K562 (cell line): ENCODE results near the gene TMEM181. TPM values are rescaled to one million over a fixed set of nuclear protein-coding genes. Genes with fewer than 3 reads are reported as not detected.

ENCODE experiments used
- BMI1 ChIP-seq: fragments of 150-350 bp; IDR thresholded peaks from 2 replicates; pipeline ENCODE4 v1.6.1; 2014; ENCODE audit warnings: low read length
- BRD4 ChIP-seq: fragments of 200-600 bp; sonication (generic); IDR thresholded peaks from 2 replicates; pipeline ENCODE4 v1.6.1; 2017; ENCODE audit warnings: inconsistent platforms
- CEBPZ ChIP-seq: fragments of 150-350 bp; IDR thresholded peaks from 2 replicates; pipeline ENCODE4 v1.6.1; 2014; ENCODE audit warnings: low read depth, mild to moderate bottlenecking, low read length, borderline replicate concordance
- DIDO1 ChIP-seq: fragments of 450-650 bp; IDR thresholded peaks from 2 replicates; pipeline ENCODE4 v1.6.1; 2016; ENCODE audit warnings: low read depth, missing biosample characterization, missing genetic modification characterization
- DMBX1 ChIP-seq: fragments of 250-450 bp; sonication (Bioruptor Pico); IDR thresholded peaks from 2 replicates; pipeline ENCODE4 v1.8.0; 2022; ENCODE audit warnings: inconsistent platforms, mild to moderate bottlenecking, moderate library complexity, borderline replicate concordance
- ETV5 ChIP-seq: sonication (generic); formaldehyde crosslinking; IDR thresholded peaks from 2 replicates; pipeline ENCODE4 v1.4.0; 2020; ENCODE audit warnings: low read depth, mild to moderate bottlenecking, missing genetic modification reagents
- HDAC1 ChIP-seq, 2 experiments: fragments of 450-650 bp; IDR thresholded peaks; 2 replicates each; pipeline ENCODE4 v1.6.1; 2016 to 2017; ENCODE audit warnings: inconsistent platforms in 1 of 2, mild to moderate bottlenecking in 1 of 2, moderate library complexity in 1 of 2
- USF1 ChIP-seq: sonication (generic); formaldehyde crosslinking; IDR thresholded peaks from 2 replicates; pipeline ENCODE4 v1.9.0; 2022; ENCODE audit warnings: mild to moderate bottlenecking, missing genetic modification reagents
- ZNF232 ChIP-seq: sonication (generic); formaldehyde crosslinking; IDR thresholded peaks from 2 replicates; pipeline ENCODE4 v1.8.0; 2022; ENCODE audit warnings: mild to moderate bottlenecking, missing genetic modification reagents
- ZNF766 ChIP-seq: fragments of 200-800 bp; sonication (Bioruptor generic); conservative IDR thresholded peaks from 2 replicates; pipeline ENCODE4 v1.6.1; 2016; ENCODE audit warnings: missing genetic modification characterization, missing compliant biosample characterization
- polyA plus RNA-seq, 8 experiments: library from polyadenylated mRNA; depleted of rRNA in 4 of 8; stranded (reverse) in 5 of 8; unstranded in 3 of 8; fragments of >200 nt; fragmentation: Nextera tagmentation in 2 of 8; fragmentation: Illumina TruSeq in 1 of 8; extraction: Ambion mirVana in 2 of 8; extraction: Trizol in 1 of 8; gene quantifications; 2 replicates each; pipeline versions ENCODE4 v1.2.1 to v1.2.3, GENCODE V29; 2011 to 2014; ENCODE audit warnings: inconsistent platforms in 1 of 8, missing spikeins in 1 of 8
- total RNA-seq, 7 experiments: library from RNA; depleted of rRNA in 6 of 7; stranded (reverse); fragments of >200 nt in 6 of 7; fragmentation: Illumina TruSeq in 2 of 7; extraction: Trizol in 2 of 7; gene quantifications; 2 replicates each; pipeline versions ENCODE4 v1.2.1 to v1.2.3, GENCODE V29; 2011 to 2021; ENCODE audit warnings: low replicate concordance in 1 of 7
- TF ChIP-seq, protein P1 (sequence below): fragments of 450-650 bp; IDR thresholded peaks from 2 replicates; pipeline ENCODE4 v1.6.1; 2017; ENCODE audit warnings: antibody characterized with exemption
- TF ChIP-seq, protein P2 (sequence below): fragments of 150-350 bp; conservative IDR thresholded peaks from 2 replicates; pipeline ENCODE4 v1.6.1; 2014; ENCODE audit warnings: low read length
- TF ChIP-seq, protein P3 (sequence below), 2 experiments: fragments of 450-650 bp in 1 of 2; sonication (generic) in 1 of 2; formaldehyde crosslinking in 1 of 2; IDR thresholded peaks in 1 of 2; conservative IDR thresholded peaks in 1 of 2; 2 replicates each; pipeline versions ENCODE4 v1.6.1 to v1.8.1; 2016 to 2023; ENCODE audit warnings: mild to moderate bottlenecking in 2 of 2, moderate library complexity in 2 of 2, inconsistent platforms in 1 of 2, missing genetic modification reagents in 1 of 2

The TMEM181 gene
- total and polyA plus RNA-seq, 9 of the 15 experiments (the other 6 are each of a cell fraction or from before 2014, with no cell fraction given): 5.6 to 27.2 (median 19.9) TPM

DNA sequence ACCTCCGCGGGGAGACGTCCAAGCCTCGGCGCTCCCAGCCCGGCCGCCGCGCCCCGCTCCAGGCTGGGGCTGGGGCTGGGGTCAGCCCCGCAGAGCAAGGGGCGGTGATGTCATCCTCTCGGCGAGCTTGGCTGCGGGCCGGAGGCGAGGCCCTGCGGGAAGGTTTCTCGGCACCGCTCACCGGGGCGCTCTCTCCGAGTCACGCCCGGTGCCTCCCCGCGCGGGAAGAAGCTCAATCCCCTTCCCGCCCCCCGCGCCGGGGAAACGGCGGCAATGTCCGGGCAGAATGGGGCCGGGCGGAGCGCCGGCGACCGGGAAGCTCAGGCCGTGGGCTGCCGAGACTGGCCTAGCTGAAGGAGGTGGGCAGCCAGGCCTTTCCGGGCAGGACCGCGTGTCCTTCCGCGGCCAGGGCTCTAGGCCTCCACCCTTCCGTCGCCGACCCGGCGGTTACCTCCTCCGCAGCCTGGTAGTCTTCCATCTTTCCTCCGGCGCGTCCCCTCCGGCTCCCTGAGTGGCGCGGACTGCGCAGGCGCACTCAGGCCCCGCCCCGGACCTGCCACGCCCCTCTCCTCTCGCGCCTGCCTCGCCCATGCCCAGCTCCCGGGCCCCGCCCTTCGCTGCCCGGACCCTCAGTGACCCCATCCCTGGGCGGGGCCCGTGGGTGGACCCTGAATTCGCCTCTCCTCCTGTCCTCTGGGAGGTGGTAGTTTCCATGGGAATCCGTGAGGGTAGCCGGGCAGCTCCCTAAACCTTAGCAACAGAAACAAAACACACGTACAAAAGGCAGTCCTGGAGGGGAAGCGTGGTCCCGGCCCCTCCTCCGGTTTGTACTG is 84.6 kb downstream of the TMEM181 start, which contains the start of gene DYNLT1 (continued):
- TF ChIP-seq USF1 (0 out of 2 replicates have a peak, but pooled peaks have one; percentile 23), CEBPZ (no peak), ZNF766 (CRISPR knock-in tag) (peak; percentile 80; the same call in 1 of the 2 replicates), DMBX1 (CRISPR knock-in tag) (0 out of 2 replicates have a peak, but pooled peaks have one; percentile 31), ZNF232 (CRISPR knock-in tag) (peak; percentile 24; the same call in 1 of the 2 replicates), BRD4 (peak; percentile 77), BMI1 (no peak), HDAC1 (IDR thresholded peaks at IDR 0.05) (peak in 1 of 2 experiments; percentile 89; a peak in 2 of 4 replicates), DIDO1 (peak; percentile 39; the same call in 1 of the 2 replicates), ETV5 (CRISPR knock-in tag) (peak; percentile 69; the same call in 1 of the 2 replicates)
- TF ChIP-seq, protein P1, sequence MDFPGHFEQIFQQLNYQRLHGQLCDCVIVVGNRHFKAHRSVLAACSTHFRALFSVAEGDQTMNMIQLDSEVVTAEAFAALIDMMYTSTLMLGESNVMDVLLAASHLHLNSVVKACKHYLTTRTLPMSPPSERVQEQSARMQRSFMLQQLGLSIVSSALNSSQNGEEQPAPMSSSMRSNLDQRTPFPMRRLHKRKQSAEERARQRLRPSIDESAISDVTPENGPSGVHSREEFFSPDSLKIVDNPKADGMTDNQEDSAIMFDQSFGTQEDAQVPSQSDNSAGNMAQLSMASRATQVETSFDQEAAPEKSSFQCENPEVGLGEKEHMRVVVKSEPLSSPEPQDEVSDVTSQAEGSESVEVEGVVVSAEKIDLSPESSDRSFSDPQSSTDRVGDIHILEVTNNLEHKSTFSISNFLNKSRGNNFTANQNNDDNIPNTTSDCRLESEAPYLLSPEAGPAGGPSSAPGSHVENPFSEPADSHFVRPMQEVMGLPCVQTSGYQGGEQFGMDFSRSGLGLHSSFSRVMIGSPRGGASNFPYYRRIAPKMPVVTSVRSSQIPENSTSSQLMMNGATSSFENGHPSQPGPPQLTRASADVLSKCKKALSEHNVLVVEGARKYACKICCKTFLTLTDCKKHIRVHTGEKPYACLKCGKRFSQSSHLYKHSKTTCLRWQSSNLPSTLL: no peak
- TF ChIP-seq, protein P2, sequence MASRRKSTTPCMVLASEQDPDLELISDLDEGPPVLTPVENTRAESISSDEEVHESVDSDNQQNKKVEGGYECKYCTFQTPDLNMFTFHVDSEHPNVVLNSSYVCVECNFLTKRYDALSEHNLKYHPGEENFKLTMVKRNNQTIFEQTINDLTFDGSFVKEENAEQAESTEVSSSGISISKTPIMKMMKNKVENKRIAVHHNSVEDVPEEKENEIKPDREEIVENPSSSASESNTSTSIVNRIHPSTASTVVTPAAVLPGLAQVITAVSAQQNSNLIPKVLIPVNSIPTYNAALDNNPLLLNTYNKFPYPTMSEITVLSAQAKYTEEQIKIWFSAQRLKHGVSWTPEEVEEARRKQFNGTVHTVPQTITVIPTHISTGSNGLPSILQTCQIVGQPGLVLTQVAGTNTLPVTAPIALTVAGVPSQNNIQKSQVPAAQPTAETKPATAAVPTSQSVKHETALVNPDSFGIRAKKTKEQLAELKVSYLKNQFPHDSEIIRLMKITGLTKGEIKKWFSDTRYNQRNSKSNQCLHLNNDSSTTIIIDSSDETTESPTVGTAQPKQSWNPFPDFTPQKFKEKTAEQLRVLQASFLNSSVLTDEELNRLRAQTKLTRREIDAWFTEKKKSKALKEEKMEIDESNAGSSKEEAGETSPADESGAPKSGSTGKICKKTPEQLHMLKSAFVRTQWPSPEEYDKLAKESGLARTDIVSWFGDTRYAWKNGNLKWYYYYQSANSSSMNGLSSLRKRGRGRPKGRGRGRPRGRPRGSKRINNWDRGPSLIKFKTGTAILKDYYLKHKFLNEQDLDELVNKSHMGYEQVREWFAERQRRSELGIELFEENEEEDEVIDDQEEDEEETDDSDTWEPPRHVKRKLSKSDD: no peak
- TF ChIP-seq, protein P3, sequence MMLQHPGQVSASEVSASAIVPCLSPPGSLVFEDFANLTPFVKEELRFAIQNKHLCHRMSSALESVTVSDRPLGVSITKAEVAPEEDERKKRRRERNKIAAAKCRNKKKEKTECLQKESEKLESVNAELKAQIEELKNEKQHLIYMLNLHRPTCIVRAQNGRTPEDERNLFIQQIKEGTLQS (IDR thresholded peaks at IDR 0.05): peak; percentile 95
- TF ChIP-seq, protein P3 (CRISPR knock-in tag; conservative IDR thresholded peaks at IDR 0.05): peak; percentile 58; the same call in 1 of the 2 replicates
